Astrocyte (in vitro differentiated cells and primary cell): ENCODE data around the gene PM20D2. TPM values are rescaled to one million over a fixed set of nuclear protein-coding genes. Genes with fewer than 3 reads are reported as not detected.

Experiments
- DNase-seq: peaks from one replicate; pipeline ENCODE4 v3.0.0-alpha.2; 2010; ENCODE audit warnings: low read depth
- FAIRE-seq: peaks from 2 replicates; lab custom pipeline; 2011; peaks lifted over from hg19 to GRCh38; lab: Jason Lieb, UNC
- H2AFZ ChIP-seq: 2 replicates; pipeline ENCODE4 v1.6.0; 2012; ENCODE audit warnings: low read depth, low read length, inconsistent platforms
- H3K27ac ChIP-seq: 2 replicates; pipeline ENCODE4 v1.5.1; 2011; ENCODE audit warnings: low read depth, low read length, inconsistent platforms
- H3K27me3 ChIP-seq: 2 replicates; pipeline ENCODE4 v1.6.0; 2011; ENCODE audit warnings: low read length, inconsistent platforms; ENCODE audit not compliant: insufficient read depth
- H3K36me3 ChIP-seq: 2 replicates; pipeline ENCODE4 v1.5.1; 2011; ENCODE audit warnings: low read length, inconsistent platforms; ENCODE audit not compliant: insufficient read depth
- H3K4me1 ChIP-seq: 2 replicates; pipeline ENCODE4 v1.5.1; 2011; ENCODE audit warnings: low read length, inconsistent platforms; ENCODE audit not compliant: insufficient read depth
- H3K4me2 ChIP-seq: 2 replicates; pipeline ENCODE4 v1.6.0; 2012; ENCODE audit warnings: low read length, inconsistent platforms
- H3K4me3 ChIP-seq: 2 replicates; pipeline ENCODE4 v1.5.1; 2011; ENCODE audit warnings: low read depth, mild to moderate bottlenecking, low read length, inconsistent platforms; ENCODE audit not compliant: insufficient read depth
- H3K79me2 ChIP-seq: 2 replicates; pipeline ENCODE4 v1.6.0; 2012; ENCODE audit warnings: mild to moderate bottlenecking, low read length, inconsistent platforms; ENCODE audit not compliant: insufficient read depth
- H3K9ac ChIP-seq: 2 replicates; pipeline ENCODE4 v1.6.0; 2012; ENCODE audit warnings: mild to moderate bottlenecking, low read length, inconsistent platforms
- H3K9me3 ChIP-seq: 2 replicates; pipeline ENCODE4 v1.5.1; 2012; ENCODE audit warnings: low read depth, mild to moderate bottlenecking, low read length, inconsistent platforms; ENCODE audit not compliant: insufficient read depth
- H4K20me1 ChIP-seq: 2 replicates; pipeline ENCODE4 v1.6.0; 2012; ENCODE audit warnings: low read length, inconsistent platforms; ENCODE audit not compliant: insufficient read depth
- H3K27ac Mint-ChIP-seq: one replicate; pipeline ENCODE4 v1.8.0; 2021; ENCODE audit warnings: mild to moderate bottlenecking, mixed read lengths; ENCODE audit not compliant: unreplicated experiment
- H3K27me3 Mint-ChIP-seq: one replicate; pipeline ENCODE4 v1.8.0; 2021; ENCODE audit warnings: low read depth, mixed read lengths; ENCODE audit not compliant: unreplicated experiment
- H3K36me3 Mint-ChIP-seq: one replicate; pipeline ENCODE4 v1.8.0; 2021; ENCODE audit warnings: low read depth, mixed read lengths; ENCODE audit not compliant: unreplicated experiment
- H3K4me1 Mint-ChIP-seq: one replicate; pipeline ENCODE4 v1.8.0; 2021; ENCODE audit warnings: low read depth, mixed read lengths; ENCODE audit not compliant: unreplicated experiment
- H3K4me3 Mint-ChIP-seq: one replicate; pipeline ENCODE4 v1.8.0; 2021; ENCODE audit warnings: mild to moderate bottlenecking, moderate library complexity, mixed read lengths; ENCODE audit not compliant: unreplicated experiment
- H3K9me3 Mint-ChIP-seq: one replicate; pipeline ENCODE4 v1.8.0; 2021; ENCODE audit warnings: mild to moderate bottlenecking, mixed read lengths; ENCODE audit not compliant: unreplicated experiment
- CTCF ChIP-seq: IDR thresholded peaks from 2 replicates; pipeline ENCODE4 v1.5.1; 2011; ENCODE audit warnings: low read depth, mild to moderate bottlenecking, inconsistent platforms, low read length, moderate library complexity; ENCODE audit not compliant: insufficient read depth
- EZH2 ChIP-seq: IDR thresholded peaks from 2 replicates; pipeline ENCODE4 v1.6.1; 2012; ENCODE audit warnings: mild to moderate bottlenecking, low read length, inconsistent platforms; ENCODE audit not compliant: insufficient read depth
- total RNA-seq: library from RNA; stranded (reverse); gene quantifications from 2 replicates; pipeline ENCODE4 v1.2.1, GENCODE V29; 2021

The PM20D2 gene
- total RNA-seq, 1 donor from 2014 or later: 10.4 TPM

- Histone ChIP-seq H3K79me2 (no peaks in the 10 kb centered on the region), H3K27ac (no peak overlapping the region), H3K4me1 (no peaks in the 10 kb centered on the region), H4K20me1 (no peaks in the 10 kb centered on the region), H3K4me3 (no peak overlapping the region), H3K27me3 (no peaks in the 10 kb centered on the region), H2AFZ (no peak overlapping the region), H3K9me3 (no peaks in the 10 kb centered on the region), H3K36me3 (no peaks in the 10 kb centered on the region), H3K4me2 (no peak overlapping the region), H3K9ac (no peak overlapping the region)
- no peak overlapping the region for H3K27ac Mint-ChIP-seq
- peaks cover 2% of the 10 kb centered on the region for H3K36me3 Mint-ChIP-seq
- no peaks in the 10 kb centered on the region for H3K4me1 Mint-ChIP-seq
- H3K4me3 Mint-ChIP-seq: no peak overlapping the region
- H3K27me3 Mint-ChIP-seq: no peaks in the 10 kb centered on the region
- FAIRE-seq (no peak), DNase-seq (no peak)
- H3K9me3 Mint-ChIP-seq: no peaks in the 10 kb centered on the region
- TF ChIP-seq CTCF (no peak), EZH2 (no peak)
Observed at GRCh38 chr6:89110284-89110683, 35.6 kb upstream of the PM20D2 start.

GRCh38 chr6:89111933-89112332, 33.9 kb upstream of the PM20D2 start:
- H3K27ac ChIP-seq: no peak overlapping the region
- H3K27me3 ChIP-seq: no peaks in the 10 kb centered on the region
- no peak for TF ChIP-seq CTCF
- TF ChIP-seq EZH2: no peak
- no peaks in the 10 kb centered on the region for H3K9me3 Mint-ChIP-seq
- no peak overlapping the region for H2AFZ ChIP-seq
- peaks cover under 1% of the 10 kb centered on the region for H3K4me1 ChIP-seq
- H3K4me3 Mint-ChIP-seq: no peak overlapping the region
- H3K4me2 ChIP-seq: no peak overlapping the region
- H3K27me3 Mint-ChIP-seq: no peaks in the 10 kb centered on the region
- DNase-seq (no peak), FAIRE-seq (no peak)
- no peak overlapping the region for H3K4me3 ChIP-seq
- no peaks in the 10 kb centered on the region for H4K20me1 ChIP-seq
- no peak overlapping the region for H3K27ac Mint-ChIP-seq
- peaks cover 1% of the 10 kb centered on the region for H3K4me1 Mint-ChIP-seq
- no peaks in the 10 kb centered on the region for H3K79me2 ChIP-seq
- H3K36me3 ChIP-seq: no peaks in the 10 kb centered on the region
- no peak overlapping the region for H3K9ac ChIP-seq
- H3K9me3 ChIP-seq: no peaks in the 10 kb centered on the region
- no peaks in the 10 kb centered on the region for H3K36me3 Mint-ChIP-seq

GRCh38 chr6:89116702-89117101, 29.2 kb upstream of the PM20D2 start:
- Histone ChIP-seq H3K27ac (no peak overlapping the region), H3K9ac (peak overlapping the region; percentile 74), H3K4me2 (peak overlapping the region; percentile 94), H3K79me2 (no peaks in the 10 kb centered on the region), H3K4me1 (peaks cover 4% of the 10 kb centered on the region), H3K4me3 (peak overlapping the region; percentile 68), H3K9me3 (no peaks in the 10 kb centered on the region), H3K36me3 (no peaks in the 10 kb centered on the region), H4K20me1 (no peaks in the 10 kb centered on the region), H3K27me3 (no peaks in the 10 kb centered on the region), H2AFZ (peak overlapping the region; percentile 92)
- Mint-ChIP-seq H3K27me3 (no peaks in the 10 kb centered on the region), H3K27ac (no peak overlapping the region), H3K36me3 (no peaks in the 10 kb centered on the region), H3K9me3 (no peaks in the 10 kb centered on the region), H3K4me1 (peaks cover 5% of the 10 kb centered on the region), H3K4me3 (peak overlapping the region; percentile 91)
- DNase-seq (no peak), FAIRE-seq (no peak)
- TF ChIP-seq CTCF: no peak
- no peak for TF ChIP-seq EZH2
